Measurements from ENCODE around the gene WASF3. TPM values are rescaled to one million over a fixed set of nuclear protein-coding genes. Genes with fewer than 3 reads are reported as not detected.
A peak's percentile ranks its signal among the peaks of the same experiment; 100 is the strongest.

WASF3 gene
- total and polyA plus RNA-seq, 3 experiments from 2014 or later, result 0.20 to 0.24 TPM; not detected in 1

- Mint-ChIP-seq H3K27ac (no peak overlapping the region), H3K4me3 (no peak overlapping the region), H3K27me3 (peaks cover 0 to 6% of the 10 kb centered on the region in 2 donors), H3K4me1 (no peaks in the 10 kb centered on the region), H3K36me3 (peaks cover 0 to 8% (median 0%) of the 10 kb centered on the region in 3 donors), H3K9me3 (no peaks in the 10 kb centered on the region)
- Histone ChIP-seq H3K4me1 (ENCODE audit: insufficient read depth, low read length) (no peaks in the 10 kb centered on the region), H3K4me3 (ENCODE audit: low read length) (no peak overlapping the region), H3K36me3 (ENCODE audit: insufficient read depth, low read length) (no peaks in the 10 kb centered on the region), H3K27ac (ENCODE audit: low read depth, low read length) (no peak overlapping the region), H3K9me3 (ENCODE audit: low read length) (no peaks in the 10 kb centered on the region), H3K27me3 (ENCODE audit: insufficient read depth, low read length, poor library complexity, severe bottlenecking) (no peaks in the 10 kb centered on the region)
- ChIA-PET POLR2A (no interaction called here), CTCF (interaction anchor here (0.8 to 4.0 kb wide), 2 partner anchors 11 to 14 kb away, joined by 4 to 14 read pairs; no protein-coding TSS in a partner anchor)
- DNase-seq, result no peak
These were observed 152.0 kb downstream of the WASF3 start for GRCh38 chr13:26709461-26709860.

- H3K4me1 ChIP-seq (ENCODE audit: insufficient read depth, low read length), result no peaks in the 10 kb centered on the region
- no peak overlapping the region for H3K27ac Mint-ChIP-seq
- no peak overlapping the region for H3K27ac ChIP-seq (ENCODE audit: low read depth, low read length)
- H3K4me1 Mint-ChIP-seq, result no peaks in the 10 kb centered on the region
- H3K36me3 Mint-ChIP-seq, result peaks cover 0 to 8% (median 0%) of the 10 kb centered on the region in 3 donors
- H3K4me3 ChIP-seq (ENCODE audit: low read length), result no peak overlapping the region
- no peak overlapping the region for H3K4me3 Mint-ChIP-seq
- CTCF ChIA-PET, result interaction anchor here (0.8 to 4.0 kb wide), 3 partner anchors 11 to 163 kb away, joined by 4 to 14 read pairs (median 10); no protein-coding TSS in a partner anchor
- H3K9me3 Mint-ChIP-seq, result no peaks in the 10 kb centered on the region
- no peaks in the 10 kb centered on the region for H3K27me3 ChIP-seq (ENCODE audit: insufficient read depth, low read length, poor library complexity, severe bottlenecking)
- H3K27me3 Mint-ChIP-seq, result peaks cover 0 to 3% of the 10 kb centered on the region in 2 donors
- no peaks in the 10 kb centered on the region for H3K9me3 ChIP-seq (ENCODE audit: low read length)
- no peak for DNase-seq
- POLR2A ChIA-PET, result no interaction called here
- H3K36me3 ChIP-seq (ENCODE audit: insufficient read depth, low read length), result no peaks in the 10 kb centered on the region
These were observed 152.7 kb downstream of the WASF3 start for GRCh38 chr13:26710166-26710565.

- Mint-ChIP-seq H3K4me1 (no peaks in the 10 kb centered on the region), H3K36me3 (peaks cover 0 to 8% (median 0%) of the 10 kb centered on the region in 3 donors), H3K4me3 (no peak overlapping the region), H3K27me3 (peaks cover 0 to 3% of the 10 kb centered on the region in 2 donors), H3K27ac (no peak overlapping the region), H3K9me3 (no peaks in the 10 kb centered on the region)
- Histone ChIP-seq H3K4me1 (ENCODE audit: insufficient read depth, low read length) (no peaks in the 10 kb centered on the region), H3K27me3 (ENCODE audit: insufficient read depth, low read length, poor library complexity, severe bottlenecking) (no peaks in the 10 kb centered on the region), H3K27ac (ENCODE audit: low read depth, low read length) (no peak overlapping the region), H3K4me3 (ENCODE audit: low read length) (no peak overlapping the region), H3K9me3 (ENCODE audit: low read length) (no peaks in the 10 kb centered on the region), H3K36me3 (ENCODE audit: insufficient read depth, low read length) (no peaks in the 10 kb centered on the region)
- no peak for DNase-seq
- CTCF ChIA-PET, result interaction anchor here (1.3 to 2.4 kb wide), 2 partner anchors 13 to 162 kb away, joined by 5 to 10 read pairs; no protein-coding TSS in a partner anchor
- POLR2A ChIA-PET, result no interaction called here
These were observed 153.7 kb downstream of the WASF3 start for GRCh38 chr13:26711211-26711610.

GRCh38 chr13:26713341-26713740 is 155.9 kb downstream of the WASF3 start:
- Histone ChIP-seq H3K9me3 (ENCODE audit: low read length) (no peaks in the 10 kb centered on the region), H3K4me1 (ENCODE audit: insufficient read depth, low read length) (no peaks in the 10 kb centered on the region), H3K4me3 (ENCODE audit: low read length) (no peak overlapping the region), H3K27me3 (ENCODE audit: insufficient read depth, low read length, poor library complexity, severe bottlenecking) (no peaks in the 10 kb centered on the region), H3K36me3 (ENCODE audit: insufficient read depth, low read length) (no peaks in the 10 kb centered on the region), H3K27ac (ENCODE audit: low read depth, low read length) (no peak overlapping the region)
- no peak overlapping the region for H3K4me3 Mint-ChIP-seq
- H3K4me1 Mint-ChIP-seq, result no peaks in the 10 kb centered on the region
- DNase-seq, result no peak
- CTCF ChIA-PET, result interaction anchor here (1.2 kb wide), 1 partner anchor 15 kb away, joined by 5 read pairs; no protein-coding TSS in a partner anchor
- peaks cover 0 to 8% (median 0%) of the 10 kb centered on the region in 3 donors for H3K36me3 Mint-ChIP-seq
- POLR2A ChIA-PET, result no interaction called here
- H3K9me3 Mint-ChIP-seq, result no peaks in the 10 kb centered on the region
- H3K27me3 Mint-ChIP-seq, result peaks cover 0 to 3% of the 10 kb centered on the region in 2 donors
- H3K27ac Mint-ChIP-seq, result peak overlapping the region in 1 of 8 donors; percentile 11

- no peak overlapping the region for H3K27ac ChIP-seq (ENCODE audit: low read depth, low read length)
- peaks cover 0 to 8% (median 0%) of the 10 kb centered on the region in 3 donors for H3K36me3 Mint-ChIP-seq
- no peaks in the 10 kb centered on the region for H3K9me3 Mint-ChIP-seq
- no peak overlapping the region for H3K4me3 Mint-ChIP-seq
- H3K27ac Mint-ChIP-seq, result no peak overlapping the region
- no peak overlapping the region for H3K4me3 ChIP-seq (ENCODE audit: low read length)
- peaks cover 16% of the 10 kb centered on the region for H3K4me1 ChIP-seq (ENCODE audit: insufficient read depth, low read length)
- no peaks in the 10 kb centered on the region for H3K27me3 ChIP-seq (ENCODE audit: insufficient read depth, low read length, poor library complexity, severe bottlenecking)
- no peaks in the 10 kb centered on the region for H3K36me3 ChIP-seq (ENCODE audit: insufficient read depth, low read length)
- no peak for DNase-seq
- ChIA-PET CTCF (interaction anchor here (0.6 to 1.9 kb wide), 3 partner anchors 10 to 221 kb away, joined by 3 to 6 read pairs (median 4); no protein-coding TSS in a partner anchor), POLR2A (no interaction called here)
- peaks cover 0 to 3% of the 10 kb centered on the region in 2 donors for H3K27me3 Mint-ChIP-seq
- H3K4me1 Mint-ChIP-seq, result peaks cover 19 to 28% (median 24%) of the 10 kb centered on the region in 3 donors
- no peaks in the 10 kb centered on the region for H3K9me3 ChIP-seq (ENCODE audit: low read length)
These were observed 159.5 kb downstream of the WASF3 start for GRCh38 chr13:26716984-26717383.

GRCh38 chr13:26718146-26718545 is 160.7 kb downstream of the WASF3 start:
- Mint-ChIP-seq H3K27ac (peak overlapping the region in 3 of 8 donors; percentile 2 to 69 (median 3)), H3K4me1 (peaks cover 27 to 35% (median 33%) of the 10 kb centered on the region in 3 donors), H3K9me3 (no peaks in the 10 kb centered on the region), H3K27me3 (no peaks in the 10 kb centered on the region), H3K4me3 (no peak overlapping the region), H3K36me3 (no peaks in the 10 kb centered on the region)
- ChIA-PET POLR2A (no interaction called here), CTCF (interaction anchor here (1.6 to 1.9 kb wide), 3 partner anchors 11 to 212 kb away, joined by 4 to 6 read pairs (median 5); no protein-coding TSS in a partner anchor)
- no peaks in the 10 kb centered on the region for H3K36me3 ChIP-seq (ENCODE audit: insufficient read depth, low read length)
- peaks cover 23% of the 10 kb centered on the region for H3K4me1 ChIP-seq (ENCODE audit: insufficient read depth, low read length)
- H3K4me3 ChIP-seq (ENCODE audit: low read length), result no peak overlapping the region
- no peaks in the 10 kb centered on the region for H3K9me3 ChIP-seq (ENCODE audit: low read length)
- H3K27me3 ChIP-seq (ENCODE audit: insufficient read depth, low read length, poor library complexity, severe bottlenecking), result no peaks in the 10 kb centered on the region
- no peak for DNase-seq
- no peak overlapping the region for H3K27ac ChIP-seq (ENCODE audit: low read depth, low read length)

GRCh38 chr13:26718872-26719271 is 161.4 kb downstream of the WASF3 start:
- DNase-seq, result no peak
- H3K9me3 ChIP-seq (ENCODE audit: low read length), result no peaks in the 10 kb centered on the region
- no peaks in the 10 kb centered on the region for H3K27me3 ChIP-seq (ENCODE audit: insufficient read depth, low read length, poor library complexity, severe bottlenecking)
- peak overlapping the region in 3 of 8 donors; percentile 37 to 61 (median 37) for H3K27ac Mint-ChIP-seq
- no peak overlapping the region for H3K4me3 Mint-ChIP-seq
- peaks cover 27 to 35% (median 33%) of the 10 kb centered on the region in 3 donors for H3K4me1 Mint-ChIP-seq
- no peaks in the 10 kb centered on the region for H3K36me3 ChIP-seq (ENCODE audit: insufficient read depth, low read length)
- no peak overlapping the region for H3K27ac ChIP-seq (ENCODE audit: low read depth, low read length)
- CTCF ChIA-PET, result interaction anchor here (1.7 to 1.9 kb wide), 2 partner anchors 12 to 211 kb away, joined by 5 to 6 read pairs; no protein-coding TSS in a partner anchor
- no peaks in the 10 kb centered on the region for H3K27me3 Mint-ChIP-seq
- no peak overlapping the region for H3K4me3 ChIP-seq (ENCODE audit: low read length)
- POLR2A ChIA-PET, result no interaction called here
- H3K36me3 Mint-ChIP-seq, result no peaks in the 10 kb centered on the region
- peaks cover 23% of the 10 kb centered on the region for H3K4me1 ChIP-seq (ENCODE audit: insufficient read depth, low read length)
- H3K9me3 Mint-ChIP-seq, result no peaks in the 10 kb centered on the region

- Mint-ChIP-seq H3K9me3 (no peaks in the 10 kb centered on the region), H3K4me3 (peak overlapping the region in 1 of 7 donors; percentile 3), H3K4me1 (peaks cover 27 to 35% (median 33%) of the 10 kb centered on the region in 3 donors), H3K27me3 (no peaks in the 10 kb centered on the region), H3K36me3 (no peaks in the 10 kb centered on the region), H3K27ac (peak overlapping the region in 5 of 8 donors; percentile 4 to 66 (median 48))
- POLR2A ChIA-PET, result interaction anchor here (1.4 kb wide), 1 partner anchor 497 kb away, joined by 3 read pairs; the partner anchor contains the start of gene RNF6
- Histone ChIP-seq H3K9me3 (ENCODE audit: low read length) (no peaks in the 10 kb centered on the region), H3K4me3 (ENCODE audit: low read length) (no peak overlapping the region), H3K4me1 (ENCODE audit: insufficient read depth, low read length) (peaks cover 23% of the 10 kb centered on the region), H3K27me3 (ENCODE audit: insufficient read depth, low read length, poor library complexity, severe bottlenecking) (no peaks in the 10 kb centered on the region), H3K36me3 (ENCODE audit: insufficient read depth, low read length) (no peaks in the 10 kb centered on the region), H3K27ac (ENCODE audit: low read depth, low read length) (no peak overlapping the region)
- CTCF ChIA-PET, result interaction anchor here (0.6 to 0.8 kb wide), 2 partner anchors 13 to 21 kb away, joined by 3 to 4 read pairs; no protein-coding TSS in a partner anchor
- no peak for DNase-seq
These were observed 162.0 kb downstream of the WASF3 start for GRCh38 chr13:26719356-26719945.
